Measurements from ENCODE around the gene HLX. TPM values are rescaled to one million over a fixed set of nuclear protein-coding genes. Genes with fewer than 3 reads are reported as not detected.

Gene HLX
- total RNA-seq, 1 experiment from 2014 or later, result 0.39 TPM

GRCh38 chr1:220921971-220922635 is 42.9 kb downstream of the HLX start:
- Histone ChIP-seq H3K4me3 (ENCODE audit: low read depth in 2 of 2, low read length in 2 of 2) (no peak overlapping the region), H3K27me3 (ENCODE audit: control insufficient read depth, insufficient read depth, low read length) (no peaks in the 10 kb centered on the region), H3K9me3 (ENCODE audit: control insufficient read depth, insufficient read depth, low read depth, low read length) (no peaks in the 10 kb centered on the region), H3K27ac (ENCODE audit: low read length) (no peak overlapping the region), H3K36me3 (ENCODE audit: control insufficient read depth, insufficient read depth, low read length) (no peaks in the 10 kb centered on the region), H3K4me1 (ENCODE audit: control insufficient read depth, insufficient read depth, low read length) (no peaks in the 10 kb centered on the region)
- TF ChIP-seq POLR2AphosphoS5 (IDR thresholded peaks at IDR 0.05; ENCODE audit: low read depth, low read length) (no peak), TCF7L2 (IDR thresholded peaks at IDR 0.05; ENCODE audit: low read depth, low read length) (no peak), SIN3A (IDR thresholded peaks at IDR 0.05; ENCODE audit: borderline replicate concordance, insufficient read depth, low read depth, low read length) (no peak)
- TF ChIP-seq, protein P1, sequence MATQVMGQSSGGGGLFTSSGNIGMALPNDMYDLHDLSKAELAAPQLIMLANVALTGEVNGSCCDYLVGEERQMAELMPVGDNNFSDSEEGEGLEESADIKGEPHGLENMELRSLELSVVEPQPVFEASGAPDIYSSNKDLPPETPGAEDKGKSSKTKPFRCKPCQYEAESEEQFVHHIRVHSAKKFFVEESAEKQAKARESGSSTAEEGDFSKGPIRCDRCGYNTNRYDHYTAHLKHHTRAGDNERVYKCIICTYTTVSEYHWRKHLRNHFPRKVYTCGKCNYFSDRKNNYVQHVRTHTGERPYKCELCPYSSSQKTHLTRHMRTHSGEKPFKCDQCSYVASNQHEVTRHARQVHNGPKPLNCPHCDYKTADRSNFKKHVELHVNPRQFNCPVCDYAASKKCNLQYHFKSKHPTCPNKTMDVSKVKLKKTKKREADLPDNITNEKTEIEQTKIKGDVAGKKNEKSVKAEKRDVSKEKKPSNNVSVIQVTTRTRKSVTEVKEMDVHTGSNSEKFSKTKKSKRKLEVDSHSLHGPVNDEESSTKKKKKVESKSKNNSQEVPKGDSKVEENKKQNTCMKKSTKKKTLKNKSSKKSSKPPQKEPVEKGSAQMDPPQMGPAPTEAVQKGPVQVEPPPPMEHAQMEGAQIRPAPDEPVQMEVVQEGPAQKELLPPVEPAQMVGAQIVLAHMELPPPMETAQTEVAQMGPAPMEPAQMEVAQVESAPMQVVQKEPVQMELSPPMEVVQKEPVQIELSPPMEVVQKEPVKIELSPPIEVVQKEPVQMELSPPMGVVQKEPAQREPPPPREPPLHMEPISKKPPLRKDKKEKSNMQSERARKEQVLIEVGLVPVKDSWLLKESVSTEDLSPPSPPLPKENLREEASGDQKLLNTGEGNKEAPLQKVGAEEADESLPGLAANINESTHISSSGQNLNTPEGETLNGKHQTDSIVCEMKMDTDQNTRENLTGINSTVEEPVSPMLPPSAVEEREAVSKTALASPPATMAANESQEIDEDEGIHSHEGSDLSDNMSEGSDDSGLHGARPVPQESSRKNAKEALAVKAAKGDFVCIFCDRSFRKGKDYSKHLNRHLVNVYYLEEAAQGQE (IDR thresholded peaks at IDR 0.05; ENCODE audit: insufficient read depth in 1 of 2, low read depth in 2 of 2, low read length in 1 of 2), result no peak
- TF ChIP-seq, protein P2, sequence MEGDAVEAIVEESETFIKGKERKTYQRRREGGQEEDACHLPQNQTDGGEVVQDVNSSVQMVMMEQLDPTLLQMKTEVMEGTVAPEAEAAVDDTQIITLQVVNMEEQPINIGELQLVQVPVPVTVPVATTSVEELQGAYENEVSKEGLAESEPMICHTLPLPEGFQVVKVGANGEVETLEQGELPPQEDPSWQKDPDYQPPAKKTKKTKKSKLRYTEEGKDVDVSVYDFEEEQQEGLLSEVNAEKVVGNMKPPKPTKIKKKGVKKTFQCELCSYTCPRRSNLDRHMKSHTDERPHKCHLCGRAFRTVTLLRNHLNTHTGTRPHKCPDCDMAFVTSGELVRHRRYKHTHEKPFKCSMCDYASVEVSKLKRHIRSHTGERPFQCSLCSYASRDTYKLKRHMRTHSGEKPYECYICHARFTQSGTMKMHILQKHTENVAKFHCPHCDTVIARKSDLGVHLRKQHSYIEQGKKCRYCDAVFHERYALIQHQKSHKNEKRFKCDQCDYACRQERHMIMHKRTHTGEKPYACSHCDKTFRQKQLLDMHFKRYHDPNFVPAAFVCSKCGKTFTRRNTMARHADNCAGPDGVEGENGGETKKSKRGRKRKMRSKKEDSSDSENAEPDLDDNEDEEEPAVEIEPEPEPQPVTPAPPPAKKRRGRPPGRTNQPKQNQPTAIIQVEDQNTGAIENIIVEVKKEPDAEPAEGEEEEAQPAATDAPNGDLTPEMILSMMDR (IDR thresholded peaks at IDR 0.05), result no peak
- in situ Hi-C loops (cut with HindIII; ENCODE audit: low pct_unique_long_range_greater_than_20kb, low sequenced_read_pairs), result no loop called here
- CTCF ChIA-PET, result no interaction called here
- ATAC-seq, result no peak
- BruUV-seq (replicated peaks), result no TSS peak
- POLR2A ChIA-PET, result no interaction called here
- intact Hi-C loops (cut with micrococcal nuclease; ENCODE audit: unreplicated experiment), result no loop called here
- DNase-seq (ENCODE audit: low read depth, low spot score), result no peak

- DNase-seq (ENCODE audit: low read depth, low spot score) (no peak), ATAC-seq (no peak)
- Histone ChIP-seq H3K9me3 (ENCODE audit: control insufficient read depth, insufficient read depth, low read depth, low read length) (no peaks in the 10 kb centered on the region), H3K27ac (ENCODE audit: low read length) (no peak overlapping the region), H3K4me1 (ENCODE audit: control insufficient read depth, insufficient read depth, low read length) (no peaks in the 10 kb centered on the region), H3K36me3 (ENCODE audit: control insufficient read depth, insufficient read depth, low read length) (no peaks in the 10 kb centered on the region), H3K27me3 (ENCODE audit: control insufficient read depth, insufficient read depth, low read length) (no peaks in the 10 kb centered on the region), H3K4me3 (ENCODE audit: low read depth in 2 of 2, low read length in 2 of 2) (no peak overlapping the region)
- ChIA-PET CTCF (no interaction called here), POLR2A (interaction anchor here (0.6 kb wide), 1 partner anchor 48 kb away, joined by 6 read pairs; no protein-coding TSS in a partner anchor)
- intact Hi-C loops (cut with micrococcal nuclease; ENCODE audit: unreplicated experiment), result no loop called here
- BruUV-seq (replicated peaks), result no TSS peak
- TF ChIP-seq POLR2AphosphoS5 (IDR thresholded peaks at IDR 0.05; ENCODE audit: low read depth, low read length) (no peak), TCF7L2 (IDR thresholded peaks at IDR 0.05; ENCODE audit: low read depth, low read length) (no peak), SIN3A (IDR thresholded peaks at IDR 0.05; ENCODE audit: borderline replicate concordance, insufficient read depth, low read depth, low read length) (no peak)
- TF ChIP-seq, protein P1 (IDR thresholded peaks at IDR 0.05; ENCODE audit: insufficient read depth in 1 of 2, low read depth in 2 of 2, low read length in 1 of 2), result no peak
- TF ChIP-seq, protein P2 (IDR thresholded peaks at IDR 0.05), result no peak
- in situ Hi-C loops (cut with HindIII; ENCODE audit: low pct_unique_long_range_greater_than_20kb, low sequenced_read_pairs), result no loop called here
Observed at GRCh38 chr1:220922951-220923350, 43.7 kb downstream of the HLX start.
